Activated CD4-positive, alpha-beta memory T cell treated with anti-CD3 and anti-CD28 coated beads, Interleukin-2, amount 10 ng/mL, durations not matched to agents 7 days and 5 days (primary cell): ENCODE results near the gene LRRC71. TPM values are rescaled to one million over a fixed set of nuclear protein-coding genes. Genes with fewer than 3 reads are reported as not detected.
"Not testable (repeated sequence)": the region's sequence is repeated elsewhere in the genome, so short reads cannot be mapped to it uniquely, and the experiment has no call there.

Experiments used
- CTCF ChIA-PET: fragments of 350-600 bp; sonication (Branson Sonifier 250); formaldehyde crosslinking; loops from one replicate; lab custom pipeline; 2021; ENCODE audit warnings: antibody characterized with exemption, inconsistent platforms; lab: Charles Lee
- POLR2A ChIA-PET: fragments of 350-600 bp; sonication (Branson Sonifier 250); formaldehyde crosslinking; loops from one replicate; lab custom pipeline; 2021; ENCODE audit warnings: antibody characterized with exemption; lab: Charles Lee
- DNase-seq: peaks from one replicate; pipeline ENCODE4 v3.0.0-alpha.2; 2020
- H3K27ac Mint-ChIP-seq: one replicate; pipeline ENCODE4 v1.8.0; 2021; ENCODE audit warnings: mild to moderate bottlenecking, mixed read lengths
- H3K27me3 Mint-ChIP-seq: one replicate; pipeline ENCODE4 v1.8.0; 2021; ENCODE audit warnings: mixed read lengths
- H3K36me3 Mint-ChIP-seq: one replicate; pipeline ENCODE4 v1.8.0; 2021; ENCODE audit warnings: low read depth, mixed read lengths
- H3K4me1 Mint-ChIP-seq: one replicate; pipeline ENCODE4 v1.8.0; 2021; ENCODE audit warnings: mixed read lengths
- H3K4me3 Mint-ChIP-seq: one replicate; pipeline ENCODE4 v1.8.0; 2021; ENCODE audit warnings: mild to moderate bottlenecking, mixed read lengths
- H3K9me3 Mint-ChIP-seq: one replicate; pipeline ENCODE4 v1.8.0; 2021; ENCODE audit warnings: mixed read lengths
- total RNA-seq, 2 experiments: library from RNA; stranded (reverse); gene quantifications; one replicate each; pipeline ENCODE4 v1.2.3, GENCODE V29; 2021

The LRRC71 gene
- total RNA-seq, 2 experiments from 2014 or later, result not detected

DNA sequence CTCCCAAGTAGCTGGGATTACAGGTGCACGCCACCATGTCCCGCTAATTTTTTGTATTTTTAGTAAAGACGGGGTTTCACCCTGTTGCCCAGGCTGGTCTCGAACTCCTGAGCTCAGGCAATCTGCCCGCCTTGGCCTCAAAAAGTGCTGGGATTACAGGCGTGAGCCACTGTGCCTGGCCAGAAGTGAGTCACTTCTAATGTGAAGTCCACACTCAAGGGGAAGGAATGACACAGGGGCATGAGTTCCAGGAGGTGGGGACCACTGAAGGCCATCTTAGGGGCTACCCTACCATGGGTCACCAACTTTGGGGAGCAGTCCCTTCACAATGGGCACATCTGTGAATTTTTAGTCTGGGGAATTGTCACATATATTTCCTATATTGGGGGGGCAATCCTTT is 6.3 kb downstream of the LRRC71 start:
- not testable (repeated sequence) for DNase-seq, H3K36me3 Mint-ChIP-seq, H3K9me3 Mint-ChIP-seq, H3K4me3 Mint-ChIP-seq, H3K27ac Mint-ChIP-seq
- ChIA-PET CTCF (interaction anchor here (1.0 to 1.9 kb wide), 5 partner anchors 9 to 125 kb away, joined by 3 to 5 read pairs (median 3); partner anchors contain the start of gene NTRK1), POLR2A (interaction anchor here (1.1 kb wide), 1 partner anchor 10 kb away, joined by 3 read pairs; no protein-coding TSS in a partner anchor)
- peaks cover 22% of the 10 kb centered on the region for H3K4me1 Mint-ChIP-seq
- H3K27me3 Mint-ChIP-seq, result peaks cover 88% of the 10 kb centered on the region

DNA sequence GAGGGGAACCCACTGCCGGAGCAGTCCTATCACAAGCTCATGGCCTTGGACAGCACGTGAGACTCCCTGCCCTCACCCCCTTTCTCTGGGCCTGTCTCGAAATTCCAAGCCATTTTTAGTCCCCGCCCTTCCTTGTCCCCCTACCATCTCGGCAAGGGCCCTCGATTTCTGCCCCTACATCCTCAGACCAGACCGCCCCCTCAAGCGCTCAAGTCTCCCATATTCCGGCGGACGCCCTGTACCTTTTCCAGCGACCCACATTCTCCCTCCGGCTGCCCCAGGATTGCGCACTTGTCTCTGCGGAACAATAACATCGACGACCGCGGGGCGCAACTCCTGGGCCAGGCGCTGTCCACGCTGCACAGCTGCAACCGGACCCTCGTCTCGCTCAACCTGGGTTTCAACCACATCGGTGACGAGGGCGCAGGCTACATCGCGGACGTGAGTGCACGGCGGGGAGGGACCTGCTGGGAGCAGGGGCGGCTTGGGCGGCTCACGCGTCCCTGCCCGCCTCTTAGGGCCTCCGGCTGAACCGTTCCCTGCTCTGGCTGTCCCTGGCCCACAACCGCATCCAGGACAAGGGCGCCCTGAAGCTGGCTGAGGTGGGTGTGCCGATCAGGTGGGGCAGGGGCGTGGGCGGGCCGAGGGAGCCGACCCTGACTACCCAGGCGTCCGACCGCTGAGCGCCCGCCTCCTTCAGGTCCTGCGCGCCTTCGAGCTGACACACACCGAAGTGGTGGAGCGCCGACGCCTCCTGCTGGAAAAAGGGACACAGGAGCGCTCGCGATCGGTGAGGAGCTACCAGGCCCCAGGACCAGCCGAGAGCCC is 7.0 kb downstream of the LRRC71 start:
- Mint-ChIP-seq H3K4me3 (no peak overlapping the region), H3K9me3 (no peaks in the 10 kb centered on the region), H3K36me3 (no peaks in the 10 kb centered on the region), H3K4me1 (peaks cover 22% of the 10 kb centered on the region), H3K27me3 (peaks cover 86% of the 10 kb centered on the region), H3K27ac (no peak overlapping the region)
- ChIA-PET CTCF (interaction anchor here (0.6 to 2.2 kb wide), 24 partner anchors 9 to 268 kb away, joined by 3 to 45 read pairs (median 4); partner anchors contain the start of genes NTRK1 and PEAR1), POLR2A (interaction anchor here (0.8 to 1.5 kb wide), 3 partner anchors 10 to 26 kb away, joined by 3 to 4 read pairs (median 4); no protein-coding TSS in a partner anchor)
- DNase-seq, result peak; percentile 71

GRCh38 chr1:156928043-156928602 is 7.7 kb downstream of the LRRC71 start:
- peak overlapping the region; percentile 38 for H3K4me3 Mint-ChIP-seq
- no peak for DNase-seq
- ChIA-PET POLR2A (interaction anchor here (0.8 to 1.5 kb wide), 2 partner anchors 16 to 27 kb away, joined by 4 read pairs; no protein-coding TSS in a partner anchor), CTCF (interaction anchor here (0.6 to 2.2 kb wide), 23 partner anchors 8 to 269 kb away, joined by 3 to 45 read pairs (median 3); partner anchors contain the start of gene PEAR1)
- peaks cover 86% of the 10 kb centered on the region for H3K27me3 Mint-ChIP-seq
- peaks cover 22% of the 10 kb centered on the region for H3K4me1 Mint-ChIP-seq
- H3K27ac Mint-ChIP-seq, result no peak overlapping the region
- H3K9me3 Mint-ChIP-seq, result no peaks in the 10 kb centered on the region
- no peaks in the 10 kb centered on the region for H3K36me3 Mint-ChIP-seq

GRCh38 chr1:156929596-156930238 is 9.3 kb downstream of the LRRC71 start:
- POLR2A ChIA-PET, result no interaction called here
- H3K9me3 Mint-ChIP-seq, result no peaks in the 10 kb centered on the region
- H3K4me3 Mint-ChIP-seq, result no peak overlapping the region
- H3K27ac Mint-ChIP-seq, result no peak overlapping the region
- peaks cover 20% of the 10 kb centered on the region for H3K4me1 Mint-ChIP-seq
- peaks cover 75% of the 10 kb centered on the region for H3K27me3 Mint-ChIP-seq
- CTCF ChIA-PET, result interaction anchor here (1.0 to 2.2 kb wide), 4 partner anchors 19 to 39 kb away, joined by 3 to 45 read pairs (median 6); partner anchors contain the start of gene PEAR1
- no peak for DNase-seq
- no peaks in the 10 kb centered on the region for H3K36me3 Mint-ChIP-seq

DNA sequence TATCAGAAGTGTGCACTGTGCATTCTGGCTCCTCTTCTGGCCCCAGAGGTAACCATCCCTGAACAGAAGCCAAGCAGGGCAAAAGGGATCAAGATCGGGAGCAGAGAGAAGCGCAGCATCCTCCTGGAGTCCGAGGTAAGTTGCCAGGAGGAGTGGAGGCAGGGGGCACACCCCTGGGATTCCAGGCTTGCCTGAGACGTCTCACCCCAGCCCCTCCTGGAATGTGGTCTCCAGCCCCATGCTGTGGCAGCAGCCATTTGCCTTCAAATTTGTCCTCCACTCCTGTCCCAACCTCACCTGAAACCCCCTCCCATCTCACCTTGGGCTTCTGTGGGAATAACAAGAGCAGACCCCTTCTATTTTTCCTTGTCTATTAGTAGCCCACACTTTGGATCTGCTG is 10.1 kb downstream of the LRRC71 start:
- no peaks in the 10 kb centered on the region for H3K36me3 Mint-ChIP-seq
- CTCF ChIA-PET, result interaction anchor here (1.0 kb wide), 1 partner anchor 40 kb away, joined by 5 read pairs; no protein-coding TSS in a partner anchor

DNA sequence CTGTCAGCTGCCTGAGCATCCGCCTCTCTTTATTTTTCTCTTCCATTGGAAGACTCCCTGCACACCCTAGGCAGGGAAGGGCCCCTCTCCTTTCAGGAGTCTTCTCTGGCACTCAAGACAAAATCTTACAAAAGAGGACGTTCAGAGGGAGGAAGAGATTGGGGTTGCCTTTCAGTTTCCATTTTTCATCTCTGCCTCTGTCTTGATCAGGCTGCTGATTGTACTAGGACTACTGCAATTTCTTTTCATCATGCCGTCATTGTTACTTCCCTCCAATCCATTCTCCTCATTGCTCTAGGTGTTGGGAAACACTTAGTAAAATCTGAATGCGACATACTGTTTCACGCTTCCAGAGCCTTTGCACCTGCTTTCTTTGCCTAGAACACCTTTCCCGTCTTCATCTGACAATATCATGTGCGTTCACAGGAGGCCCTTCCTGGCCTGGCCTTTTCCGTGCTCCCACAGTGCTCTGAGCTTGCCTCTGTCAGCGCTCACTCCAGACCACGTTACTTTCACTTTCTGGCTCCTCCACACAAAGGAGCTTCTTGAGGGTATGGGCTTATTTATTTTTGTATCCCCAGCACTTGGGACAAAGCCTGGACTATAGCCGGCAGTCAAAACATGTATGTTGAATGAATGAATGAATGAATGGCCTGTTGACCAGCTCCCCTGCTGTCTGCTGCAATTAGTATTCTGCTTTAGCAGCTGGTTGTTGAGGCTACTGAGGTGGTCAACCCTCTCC is 10.9 kb downstream of the LRRC71 start:
- peaks cover 13% of the 10 kb centered on the region for H3K4me1 Mint-ChIP-seq
- ChIA-PET CTCF (interaction anchor here (0.8 to 1.0 kb wide), 2 partner anchors 72 to 241 kb away, joined by 3 read pairs; no protein-coding TSS in a partner anchor), POLR2A (no interaction called here)
- DNase-seq, result no peak
- H3K36me3 Mint-ChIP-seq, result no peaks in the 10 kb centered on the region
- H3K27ac Mint-ChIP-seq, result no peak overlapping the region
- no peak overlapping the region for H3K4me3 Mint-ChIP-seq
- H3K27me3 Mint-ChIP-seq, result peaks cover 58% of the 10 kb centered on the region
- no peaks in the 10 kb centered on the region for H3K9me3 Mint-ChIP-seq

More for the DNA sequence above, 10.1 kb downstream of the LRRC71 start:
- DNase-seq, result no peak
- Mint-ChIP-seq H3K9me3 (no peaks in the 10 kb centered on the region), H3K4me3 (no peak overlapping the region), H3K27me3 (peaks cover 67% of the 10 kb centered on the region), H3K4me1 (peaks cover 20% of the 10 kb centered on the region), H3K27ac (no peak overlapping the region)
- POLR2A ChIA-PET, result no interaction called here

DNA sequence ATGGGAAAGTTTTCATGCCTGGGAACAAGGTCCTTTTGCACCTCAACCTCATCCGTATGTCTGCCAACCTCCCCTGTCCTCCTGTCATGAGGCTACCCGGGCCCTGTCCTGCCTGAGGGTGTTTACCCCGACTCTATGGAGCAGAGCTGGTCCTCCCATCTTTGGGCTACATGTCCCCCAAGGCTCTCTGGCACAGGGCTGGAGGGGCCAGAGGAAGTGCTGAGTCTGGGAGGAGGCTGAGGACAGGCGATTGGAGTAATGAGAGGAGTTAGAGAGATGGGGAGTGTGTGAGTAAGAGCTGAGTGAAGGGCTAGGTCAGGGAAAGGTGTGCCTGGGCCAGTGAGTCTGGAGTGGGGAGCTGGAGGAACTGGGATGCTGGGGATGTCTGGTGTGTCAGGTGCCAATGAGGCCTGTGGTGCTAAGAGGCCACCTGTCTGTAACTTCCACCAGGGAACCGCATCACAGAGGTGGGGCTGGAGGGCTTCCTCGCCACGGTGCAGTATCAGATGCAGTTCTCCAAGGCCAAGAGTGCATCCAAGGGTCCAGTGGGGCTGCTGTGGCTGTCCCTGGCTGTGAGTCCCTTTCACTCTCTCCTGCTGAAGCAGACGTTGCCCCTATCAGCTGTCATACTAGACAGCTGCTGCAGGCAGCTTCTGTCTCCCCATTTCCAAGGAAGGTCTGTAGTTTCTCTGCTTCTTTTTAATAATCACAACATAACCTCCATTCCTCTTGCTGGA is 11.7 kb downstream of the LRRC71 start:
- ChIA-PET POLR2A (no interaction called here), CTCF (interaction anchor here (0.8 to 1.1 kb wide), 3 partner anchors 21 to 242 kb away, joined by 3 read pairs; no protein-coding TSS in a partner anchor)
- Mint-ChIP-seq H3K36me3 (no peaks in the 10 kb centered on the region), H3K4me3 (no peak overlapping the region), H3K9me3 (no peaks in the 10 kb centered on the region), H3K27me3 (peaks cover 50% of the 10 kb centered on the region), H3K4me1 (peaks cover 11% of the 10 kb centered on the region), H3K27ac (no peak overlapping the region)
- no peak for DNase-seq

GRCh38 chr1:156933136-156933535 is 12.7 kb downstream of the LRRC71 start:
- peaks cover under 1% of the 10 kb centered on the region for H3K36me3 Mint-ChIP-seq

GRCh38 chr1:156935505-156936128 is 15.2 kb downstream of the LRRC71 start:
- peaks cover 3% of the 10 kb centered on the region for H3K4me1 Mint-ChIP-seq
- POLR2A ChIA-PET, result no interaction called here

More at GRCh38 chr1:156933136-156933535, 12.7 kb downstream of the LRRC71 start:
- H3K27ac Mint-ChIP-seq, result no peak overlapping the region
- peaks cover 42% of the 10 kb centered on the region for H3K27me3 Mint-ChIP-seq
- ChIA-PET CTCF (interaction anchor here (1.1 to 1.2 kb wide), 2 partner anchors 22 to 41 kb away, joined by 3 read pairs; no protein-coding TSS in a partner anchor), POLR2A (no interaction called here)
- DNase-seq, result no peak
- peaks cover 4% of the 10 kb centered on the region for H3K4me1 Mint-ChIP-seq
- no peak overlapping the region for H3K4me3 Mint-ChIP-seq
- no peaks in the 10 kb centered on the region for H3K9me3 Mint-ChIP-seq

DNA sequence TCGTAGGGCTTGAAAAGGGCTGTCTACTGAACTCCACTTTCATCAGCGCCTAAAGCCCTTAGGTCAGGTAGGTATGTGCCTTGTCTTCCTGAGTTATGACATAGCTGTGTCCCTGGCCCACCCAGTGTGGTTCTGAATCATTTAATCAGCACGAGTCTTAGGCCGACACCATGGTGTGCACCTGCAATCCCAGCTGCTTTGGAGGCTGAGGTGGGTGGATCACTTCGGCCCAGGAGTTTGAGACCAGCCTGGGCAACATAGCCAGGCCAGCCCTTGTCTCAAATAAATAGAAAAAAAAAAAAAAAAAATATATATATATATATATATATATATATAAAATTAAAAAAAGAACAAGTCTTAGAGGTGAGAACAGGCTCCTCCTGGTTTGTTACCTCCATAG is 15.8 kb downstream of the LRRC71 start:
- CTCF ChIA-PET, result interaction anchor here (1.0 kb wide), 1 partner anchor 8 kb away, joined by 6 read pairs; no protein-coding TSS in a partner anchor
- POLR2A ChIA-PET, result interaction anchor here (0.7 kb wide), 1 partner anchor 27 kb away, joined by 3 read pairs; no protein-coding TSS in a partner anchor
- H3K27ac Mint-ChIP-seq, result no peak overlapping the region

More at GRCh38 chr1:156935505-156936128, 15.2 kb downstream of the LRRC71 start:
- H3K4me3 Mint-ChIP-seq, result no peak overlapping the region
- DNase-seq, result no peak
- H3K27ac Mint-ChIP-seq, result no peak overlapping the region
- peaks cover 25% of the 10 kb centered on the region for H3K27me3 Mint-ChIP-seq
- H3K9me3 Mint-ChIP-seq, result no peaks in the 10 kb centered on the region
- peaks cover 3% of the 10 kb centered on the region for H3K36me3 Mint-ChIP-seq
- CTCF ChIA-PET, result interaction anchor here (0.8 to 1.0 kb wide), 2 partner anchors 24 to 97 kb away, joined by 3 read pairs; no protein-coding TSS in a partner anchor

GRCh38 chr1:156936721-156937220 is 16.3 kb downstream of the LRRC71 start:
- POLR2A ChIA-PET, result interaction anchor here (0.7 kb wide), 1 partner anchor 26 kb away, joined by 3 read pairs; no protein-coding TSS in a partner anchor

More for the DNA sequence above, 15.8 kb downstream of the LRRC71 start:
- H3K4me3 Mint-ChIP-seq, result no peak overlapping the region
- peaks cover 3% of the 10 kb centered on the region for H3K4me1 Mint-ChIP-seq
- H3K27me3 Mint-ChIP-seq, result peaks cover 23% of the 10 kb centered on the region
- no peaks in the 10 kb centered on the region for H3K9me3 Mint-ChIP-seq
- peaks cover 7% of the 10 kb centered on the region for H3K36me3 Mint-ChIP-seq
- DNase-seq, result no peak

More at GRCh38 chr1:156936721-156937220, 16.3 kb downstream of the LRRC71 start:
- peaks cover 7% of the 10 kb centered on the region for H3K36me3 Mint-ChIP-seq
- H3K27ac Mint-ChIP-seq, result no peak overlapping the region
- no peak for DNase-seq
- H3K9me3 Mint-ChIP-seq, result no peaks in the 10 kb centered on the region
- H3K4me1 Mint-ChIP-seq, result no peaks in the 10 kb centered on the region
- peaks cover 17% of the 10 kb centered on the region for H3K27me3 Mint-ChIP-seq
- no peak overlapping the region for H3K4me3 Mint-ChIP-seq
- CTCF ChIA-PET, result interaction anchor here (1.0 kb wide), 1 partner anchor 9 kb away, joined by 6 read pairs; no protein-coding TSS in a partner anchor
